Neuronal stem cell (in vitro differentiated cells): ENCODE data around the gene DGCR6L.
"Not testable (repeated sequence)": the region's sequence is repeated elsewhere in the genome, so short reads cannot be mapped to it uniquely, and the experiment has no call there.

ENCODE experiments used
- DNase-seq: peaks from one replicate; pipeline ENCODE4 v3.0.0-alpha.2; 2013; ENCODE audit warnings: low spot score
- H2AFZ ChIP-seq: one replicate; pipeline ENCODE4 v1.6.1; 2013; ENCODE audit warnings: mild to moderate bottlenecking, low read length, inconsistent platforms
- H2AK5ac ChIP-seq: 2 replicates; pipeline ENCODE4 v1.6.1; 2013; ENCODE audit warnings: low read depth, mild to moderate bottlenecking, inconsistent platforms, low read length, moderate library complexity, mixed read lengths
- H2BK120ac ChIP-seq: 2 replicates; pipeline ENCODE4 v1.6.1; 2013; ENCODE audit warnings: low read depth, mild to moderate bottlenecking, inconsistent platforms, low read length, moderate library complexity, mixed read lengths
- H2BK12ac ChIP-seq: one replicate; pipeline ENCODE4 v1.6.1; 2013; ENCODE audit warnings: low read length, inconsistent platforms
- H2BK15ac ChIP-seq: 2 replicates; pipeline ENCODE4 v1.6.1; 2013; ENCODE audit warnings: mild to moderate bottlenecking, low read length, inconsistent platforms, mixed read lengths
- H2BK5ac ChIP-seq: one replicate; pipeline ENCODE4 v1.6.1; 2013; ENCODE audit warnings: inconsistent platforms, mild to moderate bottlenecking, low read length, moderate library complexity
- H3K14ac ChIP-seq: one replicate; pipeline ENCODE4 v1.6.1; 2013; ENCODE audit warnings: low read length, inconsistent platforms
- H3K18ac ChIP-seq: 2 replicates; pipeline ENCODE4 v1.6.1; 2013; ENCODE audit warnings: low read length, inconsistent platforms
- H3K23ac ChIP-seq: 2 replicates; pipeline ENCODE4 v1.6.1; 2013; ENCODE audit warnings: low read depth, mild to moderate bottlenecking, mixed read lengths, low read length, inconsistent platforms; ENCODE audit not compliant: poor library complexity
- H3K27ac ChIP-seq: replicated peaks from 3 replicates; pipeline ENCODE4 v1.5.1; 2013; ENCODE audit warnings: low read length, inconsistent platforms
- H3K27me3 ChIP-seq, 3 experiments: 2 replicates each; pipeline ENCODE4 v1.6.1; 2013; ENCODE audit warnings: low read length in 3 of 3, mild to moderate bottlenecking in 2 of 3, inconsistent platforms in 1 of 3, low read depth in 1 of 3, mixed read lengths in 1 of 3, moderate library complexity in 1 of 3; ENCODE audit not compliant: control insufficient read depth in 3 of 3, insufficient read depth in 3 of 3
- H3K36me3 ChIP-seq, 2 donors: replicated peaks in 1 of 2; 2 replicates each; pipeline ENCODE4 v1.6.1; 2013; ENCODE audit warnings: low read length in 2 of 2; ENCODE audit not compliant: control insufficient read depth in 2 of 2, insufficient read depth in 2 of 2
- H3K4ac ChIP-seq: 2 replicates; pipeline ENCODE4 v1.6.1; 2013; ENCODE audit warnings: inconsistent platforms, mild to moderate bottlenecking, low read length, moderate library complexity
- H3K4me1 ChIP-seq, 2 donors: 1 replicate in 1 of 2; 2 replicates in 1 of 2; pipeline ENCODE4 v1.6.1; 2013; ENCODE audit warnings: low read length in 2 of 2, low read depth in 1 of 2; ENCODE audit not compliant: control insufficient read depth in 2 of 2, insufficient read depth in 1 of 2
- H3K4me2 ChIP-seq: one replicate; pipeline ENCODE4 v1.6.1; 2013; ENCODE audit warnings: mild to moderate bottlenecking, low read length, inconsistent platforms; ENCODE audit not compliant: insufficient read depth, poor library complexity, severe bottlenecking
- H3K4me3 ChIP-seq, 2 donors: 2 replicates each; pipeline ENCODE4 v1.5.1; 2013; ENCODE audit warnings: low read length in 2 of 2, mild to moderate bottlenecking in 2 of 2, inconsistent platforms in 1 of 2, moderate library complexity in 1 of 2
- H3K79me1 ChIP-seq: one replicate; pipeline ENCODE4 v1.6.1; 2013; ENCODE audit warnings: low read depth, mild to moderate bottlenecking, inconsistent platforms, low read length, moderate library complexity
- H3K9ac ChIP-seq: one replicate; pipeline ENCODE4 v1.6.1; 2013; ENCODE audit warnings: mild to moderate bottlenecking, low read depth, low read length, inconsistent platforms; ENCODE audit not compliant: poor library complexity
- H3K9me3 ChIP-seq, 2 donors: replicated peaks in 1 of 2; 2 replicates each; pipeline versions ENCODE3 to v1.6.1; 2013; ENCODE audit warnings: low read length in 2 of 2, mild to moderate bottlenecking in 2 of 2, inconsistent platforms in 1 of 2, low read depth in 1 of 2, mixed read lengths in 1 of 2, moderate library complexity in 1 of 2; ENCODE audit not compliant: control insufficient read depth in 2 of 2, insufficient read depth in 1 of 2
- H4K8ac ChIP-seq: one replicate; pipeline ENCODE4 v1.6.1; 2013; ENCODE audit warnings: low read depth, mild to moderate bottlenecking, inconsistent platforms, low read length, moderate library complexity
- H4K91ac ChIP-seq: one replicate; pipeline ENCODE4 v1.6.1; 2013; ENCODE audit warnings: low read length, low read depth, mild to moderate bottlenecking, inconsistent platforms; ENCODE audit not compliant: poor library complexity
- WGBS, 2 donors: extraction: QIAGEN DNeasy Blood & Tissue Kit; methylation state at CpG; one replicate each; pipeline ENCODE4 v1.1.7; 2013; ENCODE audit warnings: missing lambda C conversion rate in 2 of 2, mixed read lengths in 1 of 2; ENCODE audit not compliant: insufficient read length in 2 of 2, insufficient replicate concordance in 1 of 2; ENCODE audit errors: extremely low coverage in 2 of 2; 5-methylcytosine and 5-hydroxymethylcytosine counted together

Gene DGCR6L

GRCh38 chr22:20338291-20338690 lies 18.4 kb upstream of the DGCR6L start:
- H3K36me3 ChIP-seq, H3K4me2 ChIP-seq, H2AK5ac ChIP-seq, H3K27me3 ChIP-seq, H3K4me3 ChIP-seq, H2AFZ ChIP-seq, H3K4me1 ChIP-seq, H3K9ac ChIP-seq, H3K79me1 ChIP-seq, H4K8ac ChIP-seq, H2BK12ac ChIP-seq, H3K27ac ChIP-seq, H3K4ac ChIP-seq, H3K18ac ChIP-seq, DNase-seq, H3K9me3 ChIP-seq, H2BK120ac ChIP-seq, H2BK15ac ChIP-seq, H4K91ac ChIP-seq, H2BK5ac ChIP-seq, H3K23ac ChIP-seq, H3K14ac ChIP-seq: not testable (repeated sequence)
- WGBS, 2 donors = no CpG with 5 or more reads among the region's 2 CpGs

- not testable (repeated sequence) for H3K4ac ChIP-seq, H3K23ac ChIP-seq, H2BK12ac ChIP-seq, DNase-seq, H4K8ac ChIP-seq, H2BK5ac ChIP-seq, H3K9me3 ChIP-seq, H2BK15ac ChIP-seq, H3K18ac ChIP-seq, H3K4me2 ChIP-seq, H3K14ac ChIP-seq, H2AFZ ChIP-seq, H2BK120ac ChIP-seq, H3K9ac ChIP-seq, H3K79me1 ChIP-seq, H3K4me1 ChIP-seq, H3K36me3 ChIP-seq, H4K91ac ChIP-seq, H3K4me3 ChIP-seq, H2AK5ac ChIP-seq, H3K27me3 ChIP-seq, H3K27ac ChIP-seq
- no CpG with 5 or more reads among the region's 3 CpGs for WGBS, 2 donors
Measured at GRCh38 chr22:20337807-20338206, 17.9 kb upstream of the DGCR6L start.

GRCh38 chr22:20336561-20336960 lies 16.7 kb upstream of the DGCR6L start:
- H3K36me3 ChIP-seq, H2AFZ ChIP-seq, H3K4me1 ChIP-seq, H2BK12ac ChIP-seq, H2BK5ac ChIP-seq, H3K27me3 ChIP-seq, H3K14ac ChIP-seq, H3K9ac ChIP-seq, DNase-seq, H3K27ac ChIP-seq, H3K9me3 ChIP-seq, H2AK5ac ChIP-seq, H4K91ac ChIP-seq, H3K23ac ChIP-seq, H3K4me2 ChIP-seq, H2BK15ac ChIP-seq, H4K8ac ChIP-seq, H3K79me1 ChIP-seq, H3K4ac ChIP-seq, H3K18ac ChIP-seq, H3K4me3 ChIP-seq, H2BK120ac ChIP-seq: not testable (repeated sequence)
- no CpG with 5 or more reads among the region's 1 CpG for WGBS, 2 donors

- H3K4ac ChIP-seq, H3K4me3 ChIP-seq, H3K79me1 ChIP-seq, H3K9me3 ChIP-seq, H3K4me1 ChIP-seq, H2BK15ac ChIP-seq, H2AFZ ChIP-seq, H2BK120ac ChIP-seq, H4K8ac ChIP-seq, H3K23ac ChIP-seq, H2AK5ac ChIP-seq, DNase-seq, H3K36me3 ChIP-seq, H3K14ac ChIP-seq, H2BK5ac ChIP-seq, H3K4me2 ChIP-seq, H3K18ac ChIP-seq, H2BK12ac ChIP-seq, H4K91ac ChIP-seq, H3K27ac ChIP-seq, H3K9ac ChIP-seq, H3K27me3 ChIP-seq: not testable (repeated sequence)
- no CpG with 5 or more reads among the region's 5 CpGs for WGBS, 2 donors
Measured at GRCh38 chr22:20328569-20328930, 8.7 kb upstream of the DGCR6L start.
